K562 (cell line): ENCODE measurements around the gene FES. TPM values are rescaled to one million over a fixed set of nuclear protein-coding genes. Genes with fewer than 3 reads are reported as not detected.

Experiments
- ATAC-seq: fragments of 200-7000 bp; cut with Tn5 transposase; 3 replicates; pipeline ENCODE4 v1.9.1; 2020; ENCODE audit warnings: moderate library complexity
- BruUV-seq: library from RNA; stranded (reverse); fragments of 400-500 nt; replicated peaks from 2 replicates; lab custom pipeline; 2021; lab: Mats Ljungman, UMichigan
- CTCF ChIA-PET: fragments of 300-600 bp; formaldehyde crosslinking; extraction: SDS; loops from one replicate; lab custom pipeline; 2021; ENCODE audit warnings: low intra/inter-chr PET ratio; lab: Yijun Ruan, JAX
- POLR2A ChIA-PET: fragments of 300-600, 350-650 bp; sonication (Branson Sonifier 250); formaldehyde crosslinking; extraction: SDS; loops from one replicate; lab custom pipeline; 2021; ENCODE audit warnings: antibody characterized with exemption, inconsistent platforms; lab: Yijun Ruan, JAX
- DNase-seq, 4 experiments: peaks; one replicate each; pipeline versions ENCODE4 v3.0.0 to v3.0.0-alpha.2; 2011 to 2018; ENCODE audit warnings: low spot score in 3 of 4, mixed read lengths in 3 of 4; ENCODE audit errors: extremely low read depth in 1 of 4
- FAIRE-seq: peaks from 2 replicates; lab custom pipeline; 2011; peaks lifted over from hg19 to GRCh38; lab: Jason Lieb, UNC
- H2AFZ ChIP-seq: 2 replicates; pipeline ENCODE4 v1.6.0; 2011; ENCODE audit warnings: low read depth, low read length, control low read depth, inconsistent platforms
- H3K27ac ChIP-seq: fragments of 200-600 bp; 3 replicates; pipeline ENCODE4 v1.8.0; 2011; ENCODE audit warnings: low read depth, mild to moderate bottlenecking, control low read depth, inconsistent platforms, low read length, moderate library complexity, mixed read lengths; ENCODE audit errors: extremely low read depth
- H3K27me3 ChIP-seq, 2 experiments: fragments of 300-600 bp in 1 of 2; 2 replicates in 1 of 2; 3 replicates in 1 of 2; pipeline versions ENCODE4 v1.6.0 to v1.8.0; 2011; ENCODE audit warnings: inconsistent platforms in 2 of 2, low read length in 2 of 2, mild to moderate bottlenecking in 1 of 2, mixed read lengths in 1 of 2, moderate library complexity in 1 of 2; ENCODE audit not compliant: control insufficient read depth in 2 of 2, insufficient read depth in 2 of 2
- H3K36me3 ChIP-seq: fragments of 300-600 bp; 3 replicates; pipeline ENCODE4 v1.8.0; 2011; ENCODE audit warnings: mild to moderate bottlenecking, low read length, inconsistent platforms; ENCODE audit not compliant: control insufficient read depth, insufficient read depth
- H3K4me1 ChIP-seq, 2 experiments: fragments of 200-600 bp in 1 of 2; replicated peaks in 1 of 2; 2 replicates in 1 of 2; 3 replicates in 1 of 2; pipeline versions ENCODE4 v1.5.1 to v1.8.0; 2011; ENCODE audit warnings: inconsistent platforms in 2 of 2, low read length in 2 of 2, mild to moderate bottlenecking in 1 of 2, mixed read lengths in 1 of 2, moderate library complexity in 1 of 2; ENCODE audit not compliant: control insufficient read depth in 2 of 2, insufficient read depth in 2 of 2
- H3K4me2 ChIP-seq: 2 replicates; pipeline ENCODE4 v1.6.1; 2011; ENCODE audit warnings: low read length, control low read depth, inconsistent platforms, mixed read lengths; ENCODE audit not compliant: insufficient read depth
- H3K4me3 ChIP-seq: fragments of 200-600 bp; sonication (generic), shearing (Covaris generic); 2 replicates; pipeline ENCODE4 v1.5.1; 2016; ENCODE audit warnings: control low read depth, inconsistent platforms
- H3K79me2 ChIP-seq: fragments of 200-600 bp; 3 replicates; pipeline ENCODE4 v1.8.0; 2011; ENCODE audit warnings: low read length, inconsistent platforms; ENCODE audit not compliant: control insufficient read depth, insufficient read depth
- H3K9ac ChIP-seq, 2 experiments: 2 replicates each; pipeline versions ENCODE4 v1.6.0 to v1.6.1; 2011; ENCODE audit warnings: low read depth in 2 of 2, low read length in 2 of 2, control low read depth in 1 of 2, inconsistent platforms in 1 of 2, mild to moderate bottlenecking in 1 of 2, mixed read lengths in 1 of 2; ENCODE audit not compliant: insufficient read depth in 1 of 2
- H3K9me1 ChIP-seq: one replicate; pipeline ENCODE4 v1.6.0; 2011; ENCODE audit warnings: inconsistent platforms, mild to moderate bottlenecking, low read length, moderate library complexity; ENCODE audit not compliant: control insufficient read depth, insufficient read depth
- H3K9me3 ChIP-seq: replicated peaks from 2 replicates; pipeline ENCODE4 v1.5.1; 2011; ENCODE audit warnings: low read depth, low read length, inconsistent platforms; ENCODE audit not compliant: control insufficient read depth, insufficient read depth
- H4K20me1 ChIP-seq: replicated peaks from 2 replicates; pipeline ENCODE4 v1.6.1; 2011; ENCODE audit warnings: low read length, inconsistent platforms, mixed read lengths; ENCODE audit not compliant: control insufficient read depth, insufficient read depth
- ARID3A ChIP-seq: IDR thresholded peaks from 2 replicates; pipeline ENCODE4 v1.6.1; 2012; ENCODE audit warnings: low read depth, low read length, improper control_type of control experiment, borderline replicate concordance
- BHLHE40 ChIP-seq: IDR thresholded peaks from 2 replicates; pipeline ENCODE4 v1.6.1; 2011; ENCODE audit warnings: low read length, improper control_type of control experiment
- COPS2 ChIP-seq: fragments of 450-650 bp; conservative IDR thresholded peaks from 2 replicates; pipeline ENCODE4 v1.6.1; 2016; ENCODE audit warnings: mild to moderate bottlenecking, moderate library complexity
- MTF1 ChIP-seq: fragments of 250-450 bp; sonication (Bioruptor Pico); IDR thresholded peaks from 2 replicates; pipeline ENCODE4 v1.9.0; 2021; ENCODE audit warnings: moderate library complexity, mild to moderate bottlenecking, inconsistent platforms, borderline replicate concordance
- NFYB ChIP-seq: IDR thresholded peaks from 2 replicates; pipeline ENCODE4 v1.6.1; 2011; ENCODE audit warnings: mild to moderate bottlenecking, moderate library complexity; ENCODE audit not compliant: insufficient read length; ENCODE audit errors: extremely low read depth
- POU5F1 ChIP-seq: fragments of 150-350 bp; IDR thresholded peaks from 2 replicates; pipeline ENCODE4 v1.6.1; 2014; ENCODE audit warnings: borderline replicate concordance, low read length, low read depth, mild to moderate bottlenecking; ENCODE audit not compliant: partially characterized antibody
- RREB1 ChIP-seq: fragments of 250-450 bp; sonication (Bioruptor Pico); IDR thresholded peaks from 2 replicates; pipeline ENCODE4 v1.4.0; 2020
- ZNF354B ChIP-seq: fragments of 250-450 bp; sonication (Bioruptor Pico); IDR thresholded peaks from 2 replicates; pipeline ENCODE4 v1.4.0; 2020
- ZNF408 ChIP-seq: fragments of 250-450 bp; sonication (Bioruptor Pico); IDR thresholded peaks from 2 replicates; pipeline ENCODE4 v1.4.0; 2020; ENCODE audit warnings: low read depth, mild to moderate bottlenecking, moderate library complexity
- ZNF699 ChIP-seq: fragments of 250-450 bp; sonication (Bioruptor Pico); IDR thresholded peaks from 2 replicates; pipeline ENCODE4 v1.8.0; 2021; ENCODE audit warnings: mild to moderate bottlenecking, moderate library complexity; ENCODE audit not compliant: insufficient replicate concordance
- WGBS: fragments of 100-300 bp; shearing (Covaris generic); methylation state at CpG from one replicate; pipeline ENCODE4 v1.1.6; 2016; ENCODE audit warnings: low coverage, mixed read lengths; ENCODE audit not compliant: insufficient coverage; ENCODE audit errors: missing lambda C conversion rate; 5-methylcytosine and 5-hydroxymethylcytosine counted together
- in situ Hi-C: fragments of 300-500 bp; cut with MboI; formaldehyde crosslinking; loops from 4 replicates; pipeline ENCODE4 v1.15.0; 2018; ENCODE audit warnings: inconsistent platforms, mixed read lengths
- intact Hi-C: fragments of 100-400 bp; cut with micrococcal nuclease; formaldehyde crosslinking; loops from 2 replicates; pipeline ENCODE4 v1.14.2; 2022
- polyA plus RNA-seq, 8 experiments: library from polyadenylated mRNA; depleted of rRNA in 4 of 8; stranded (reverse) in 5 of 8; unstranded in 3 of 8; fragments of >200 nt; fragmentation: Nextera tagmentation in 2 of 8; fragmentation: Illumina TruSeq in 1 of 8; extraction: Ambion mirVana in 2 of 8; extraction: Trizol in 1 of 8; gene quantifications; 2 replicates each; pipeline versions ENCODE4 v1.2.1 to v1.2.3, GENCODE V29; 2011 to 2014; ENCODE audit warnings: inconsistent platforms in 1 of 8, missing spikeins in 1 of 8
- total RNA-seq, 7 experiments: library from RNA; depleted of rRNA in 6 of 7; stranded (reverse); fragments of >200 nt in 6 of 7; fragmentation: Illumina TruSeq in 2 of 7; extraction: Trizol in 2 of 7; gene quantifications; 2 replicates each; pipeline versions ENCODE4 v1.2.1 to v1.2.3, GENCODE V29; 2011 to 2021; ENCODE audit warnings: low replicate concordance in 1 of 7

Gene FES
- total and polyA plus RNA-seq, 9 of the 15 experiments (the other 6 are each of a cell fraction or from before 2014, with no cell fraction given): 0.38 to 2.6 (median 0.82) TPM

DNA sequence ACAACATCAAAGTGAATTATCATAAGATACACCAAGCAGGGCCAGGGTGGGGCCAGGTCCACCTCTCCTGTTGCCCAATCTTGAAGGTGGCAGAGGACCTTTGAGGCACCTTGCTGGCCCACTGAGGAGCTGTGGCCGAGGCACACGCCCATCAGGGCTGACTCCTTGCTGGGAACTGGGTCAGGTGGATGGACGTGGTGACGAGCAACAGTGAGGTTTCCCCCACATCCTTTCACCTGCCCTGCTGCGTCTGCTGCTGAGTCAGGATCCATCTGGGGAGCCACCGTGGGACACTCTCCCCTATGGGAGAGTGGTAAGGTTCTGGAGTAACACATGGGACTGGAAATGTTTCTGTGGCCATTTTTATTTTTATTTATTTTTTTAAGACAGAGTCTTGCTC, 33.2 kb upstream of the FES start:
- Histone ChIP-seq H3K79me2 (no peaks in the 10 kb centered on the region), H3K9me1 (no peaks in the 10 kb centered on the region), H3K9me3 (no peaks in the 10 kb centered on the region), H2AFZ (0 out of 2 replicates have a peak overlapping the region, but pooled peaks have one; percentile 41), H3K4me3 (no peak overlapping the region), H3K27ac (no peak overlapping the region), H4K20me1 (no peaks in the 10 kb centered on the region), H3K27me3 (no peaks in the 10 kb centered on the region), H3K4me1 (peaks cover 10 to 28% of the 10 kb centered on the region in 2 experiments; a peak in 4 of 5 replicates), H3K36me3 (no peaks in the 10 kb centered on the region), H3K9ac (0 out of 4 replicates have a peak overlapping the region, but pooled peaks of 1 of the 2 experiments have one; percentile 74), H3K4me2 (no peak overlapping the region)
- TF ChIP-seq NFYB (no peak), ZNF354B (no peak), ARID3A (no peak), RREB1 (CRISPR knock-in tag) (no peak), MTF1 (CRISPR knock-in tag) (no peak), BHLHE40 (no peak), ZNF699 (no peak), COPS2 (no peak), ZNF408 (CRISPR knock-in tag) (no peak), POU5F1 (no peak)
- CTCF ChIA-PET: no interaction called here
- intact Hi-C loops: no loop called here
- in situ Hi-C loops: no loop called here
- DNase-seq (no peak), FAIRE-seq (no peak), ATAC-seq (no peak; the same call in 2 of the 3 replicates)
- 56% methylated on average over 6 of the region's 6 CpGs for WGBS
- no TSS peak for BruUV-seq
- POLR2A ChIA-PET: interaction anchor here (1.1 to 1.9 kb wide), 2 partner anchors 10 to 18 kb away, joined by 3 to 10 read pairs; partner anchors contain the start of gene FURIN
